HepG2 (cell line): Measurements from ENCODE around the gene P4HB. TPM values are rescaled to one million over a fixed set of nuclear protein-coding genes. Genes with fewer than 3 reads are reported as not detected.
A peak's percentile ranks its signal among the peaks of the same experiment; 100 is the strongest.

ENCODE experiments used
- ARID4A ChIP-seq: sonication (generic); formaldehyde crosslinking; IDR thresholded peaks from 2 replicates; pipeline ENCODE4 v1.5.0; 2020; ENCODE audit warnings: mild to moderate bottlenecking, missing genetic modification reagents, borderline replicate concordance
- CC2D1A ChIP-seq: sonication (generic); formaldehyde crosslinking; IDR thresholded peaks from 2 replicates; pipeline ENCODE4 v1.8.1; 2023; ENCODE audit warnings: mild to moderate bottlenecking, missing genetic modification reagents
- CCDC6 ChIP-seq: sonication (generic); formaldehyde crosslinking; IDR thresholded peaks from 2 replicates; pipeline ENCODE4 v1.8.1; 2022; ENCODE audit warnings: mild to moderate bottlenecking, missing genetic modification reagents, moderate library complexity
- MTF1 ChIP-seq: sonication (generic); formaldehyde crosslinking; IDR thresholded peaks from 2 replicates; pipeline ENCODE4 v1.5.0; 2020; ENCODE audit warnings: missing genetic modification reagents
- NCOA1 ChIP-seq: sonication (generic); formaldehyde crosslinking; IDR thresholded peaks from 2 replicates; pipeline ENCODE4 v1.9.0; 2021; ENCODE audit warnings: missing genetic modification reagents
- NONO ChIP-seq, 2 experiments: fragments of 450-650 bp in 1 of 2; sonication (generic) in 1 of 2; formaldehyde crosslinking in 1 of 2; IDR thresholded peaks in 1 of 2; conservative IDR thresholded peaks in 1 of 2; 2 replicates each; pipeline versions ENCODE4 v1.6.1 to v1.8.0; 2017 to 2022; ENCODE audit warnings: mild to moderate bottlenecking in 1 of 2, missing genetic modification reagents in 1 of 2, moderate library complexity in 1 of 2
- SP1 ChIP-seq, 2 experiments: fragments of 450-650 bp in 1 of 2; sonication (generic) in 1 of 2; formaldehyde crosslinking in 1 of 2; IDR thresholded peaks; 2 replicates each; pipeline versions ENCODE4 v1.4.0 to v1.6.1; 2016 to 2020; ENCODE audit warnings: missing genetic modification reagents in 1 of 2
- polyA plus RNA-seq, 8 experiments: library from polyadenylated mRNA; depleted of rRNA in 3 of 8; stranded (reverse) in 7 of 8; unstranded in 1 of 8; fragments of >200 nt; fragmentation: Illumina TruSeq in 4 of 8; extraction: Trizol in 4 of 8; gene quantifications; 2 replicates each; pipeline versions ENCODE4 v1.2.1 to v1.2.3, GENCODE V29; 2011 to 2016; ENCODE audit warnings: low read depth in 4 of 8, missing spikeins in 1 of 8, mixed read lengths in 1 of 8; ENCODE audit not compliant: insufficient read depth in 1 of 8
- total RNA-seq, 5 experiments: library from RNA; depleted of rRNA; stranded (reverse); fragments of >200 nt; fragmentation: Illumina TruSeq; extraction: Trizol; gene quantifications; 2 replicates each; pipeline ENCODE4 v1.2.3, GENCODE V29; 2016; ENCODE audit warnings: low read depth in 1 of 5
- TF ChIP-seq, protein P1 (sequence below): sonication (generic); formaldehyde crosslinking; IDR thresholded peaks from 2 replicates; pipeline ENCODE4 v1.4.0; 2020; ENCODE audit warnings: mild to moderate bottlenecking, missing genetic modification reagents
- TF ChIP-seq, protein P2 (sequence below): sonication (generic); formaldehyde crosslinking; IDR thresholded peaks from 2 replicates; pipeline ENCODE4 v1.4.0; 2020; ENCODE audit warnings: missing genetic modification reagents, borderline replicate concordance

The P4HB gene
- total and polyA plus RNA-seq, 2 of the 13 experiments (the other 11 are each of a cell fraction or from before 2014, with no cell fraction given): 185 to 782 TPM

DNA sequence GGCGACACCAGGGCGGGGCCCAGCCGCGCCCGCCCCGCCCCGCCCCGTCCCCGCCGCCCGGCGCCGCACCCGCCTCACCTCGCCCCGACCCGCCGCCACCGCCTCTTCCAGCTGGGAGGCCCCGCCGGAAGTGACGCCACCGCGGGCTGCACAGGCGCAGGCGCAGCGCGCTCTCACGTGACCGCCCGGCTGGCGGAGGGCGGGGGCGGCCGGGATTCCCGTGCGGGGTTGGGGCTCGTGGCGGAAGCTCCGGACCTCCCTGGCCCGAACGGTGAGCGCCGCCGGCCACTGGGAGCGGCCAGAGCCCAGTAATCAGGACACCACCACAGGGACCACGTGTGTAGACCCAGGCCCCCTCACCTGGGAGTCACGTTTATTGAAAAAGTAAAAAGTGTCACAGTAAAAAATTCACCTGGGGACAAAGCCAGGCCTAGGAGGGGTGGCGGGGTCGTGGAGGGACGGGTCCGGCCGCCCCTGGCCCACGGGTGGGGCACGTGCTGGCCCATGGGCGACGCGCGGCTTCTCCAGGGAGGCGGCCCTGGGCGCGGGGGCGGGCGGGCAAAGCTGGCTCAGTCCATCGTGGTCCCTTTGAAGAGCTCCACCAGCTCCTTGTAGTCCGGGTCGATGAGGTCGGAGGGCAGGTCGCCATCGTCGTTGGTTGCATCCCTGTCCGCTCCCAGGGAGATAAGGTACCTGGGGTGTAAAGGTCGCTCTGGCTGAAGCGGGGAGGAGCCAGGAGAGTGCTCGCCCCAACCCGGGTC is 27.0 kb downstream of the P4HB start, which contains the start of gene MCRIP1 (continued):
- TF ChIP-seq ARID4A (CRISPR knock-in tag) (peak; percentile 77), SP1 (IDR thresholded peaks at IDR 0.05) (no peak), SP1 (CRISPR knock-in tag; IDR thresholded peaks at IDR 0.05) (peak; percentile 45), NONO (IDR thresholded peaks at IDR 0.05) (no peak), NONO (CRISPR knock-in tag; conservative IDR thresholded peaks at IDR 0.05) (peak; percentile 85), CCDC6 (CRISPR knock-in tag) (peak; percentile 88; the same call in 1 of the 2 replicates), CC2D1A (no peak), MTF1 (CRISPR knock-in tag) (peak; percentile 50; the same call in 1 of the 2 replicates), NCOA1 (CRISPR knock-in tag) (peak; percentile 97)
- TF ChIP-seq, protein P1, sequence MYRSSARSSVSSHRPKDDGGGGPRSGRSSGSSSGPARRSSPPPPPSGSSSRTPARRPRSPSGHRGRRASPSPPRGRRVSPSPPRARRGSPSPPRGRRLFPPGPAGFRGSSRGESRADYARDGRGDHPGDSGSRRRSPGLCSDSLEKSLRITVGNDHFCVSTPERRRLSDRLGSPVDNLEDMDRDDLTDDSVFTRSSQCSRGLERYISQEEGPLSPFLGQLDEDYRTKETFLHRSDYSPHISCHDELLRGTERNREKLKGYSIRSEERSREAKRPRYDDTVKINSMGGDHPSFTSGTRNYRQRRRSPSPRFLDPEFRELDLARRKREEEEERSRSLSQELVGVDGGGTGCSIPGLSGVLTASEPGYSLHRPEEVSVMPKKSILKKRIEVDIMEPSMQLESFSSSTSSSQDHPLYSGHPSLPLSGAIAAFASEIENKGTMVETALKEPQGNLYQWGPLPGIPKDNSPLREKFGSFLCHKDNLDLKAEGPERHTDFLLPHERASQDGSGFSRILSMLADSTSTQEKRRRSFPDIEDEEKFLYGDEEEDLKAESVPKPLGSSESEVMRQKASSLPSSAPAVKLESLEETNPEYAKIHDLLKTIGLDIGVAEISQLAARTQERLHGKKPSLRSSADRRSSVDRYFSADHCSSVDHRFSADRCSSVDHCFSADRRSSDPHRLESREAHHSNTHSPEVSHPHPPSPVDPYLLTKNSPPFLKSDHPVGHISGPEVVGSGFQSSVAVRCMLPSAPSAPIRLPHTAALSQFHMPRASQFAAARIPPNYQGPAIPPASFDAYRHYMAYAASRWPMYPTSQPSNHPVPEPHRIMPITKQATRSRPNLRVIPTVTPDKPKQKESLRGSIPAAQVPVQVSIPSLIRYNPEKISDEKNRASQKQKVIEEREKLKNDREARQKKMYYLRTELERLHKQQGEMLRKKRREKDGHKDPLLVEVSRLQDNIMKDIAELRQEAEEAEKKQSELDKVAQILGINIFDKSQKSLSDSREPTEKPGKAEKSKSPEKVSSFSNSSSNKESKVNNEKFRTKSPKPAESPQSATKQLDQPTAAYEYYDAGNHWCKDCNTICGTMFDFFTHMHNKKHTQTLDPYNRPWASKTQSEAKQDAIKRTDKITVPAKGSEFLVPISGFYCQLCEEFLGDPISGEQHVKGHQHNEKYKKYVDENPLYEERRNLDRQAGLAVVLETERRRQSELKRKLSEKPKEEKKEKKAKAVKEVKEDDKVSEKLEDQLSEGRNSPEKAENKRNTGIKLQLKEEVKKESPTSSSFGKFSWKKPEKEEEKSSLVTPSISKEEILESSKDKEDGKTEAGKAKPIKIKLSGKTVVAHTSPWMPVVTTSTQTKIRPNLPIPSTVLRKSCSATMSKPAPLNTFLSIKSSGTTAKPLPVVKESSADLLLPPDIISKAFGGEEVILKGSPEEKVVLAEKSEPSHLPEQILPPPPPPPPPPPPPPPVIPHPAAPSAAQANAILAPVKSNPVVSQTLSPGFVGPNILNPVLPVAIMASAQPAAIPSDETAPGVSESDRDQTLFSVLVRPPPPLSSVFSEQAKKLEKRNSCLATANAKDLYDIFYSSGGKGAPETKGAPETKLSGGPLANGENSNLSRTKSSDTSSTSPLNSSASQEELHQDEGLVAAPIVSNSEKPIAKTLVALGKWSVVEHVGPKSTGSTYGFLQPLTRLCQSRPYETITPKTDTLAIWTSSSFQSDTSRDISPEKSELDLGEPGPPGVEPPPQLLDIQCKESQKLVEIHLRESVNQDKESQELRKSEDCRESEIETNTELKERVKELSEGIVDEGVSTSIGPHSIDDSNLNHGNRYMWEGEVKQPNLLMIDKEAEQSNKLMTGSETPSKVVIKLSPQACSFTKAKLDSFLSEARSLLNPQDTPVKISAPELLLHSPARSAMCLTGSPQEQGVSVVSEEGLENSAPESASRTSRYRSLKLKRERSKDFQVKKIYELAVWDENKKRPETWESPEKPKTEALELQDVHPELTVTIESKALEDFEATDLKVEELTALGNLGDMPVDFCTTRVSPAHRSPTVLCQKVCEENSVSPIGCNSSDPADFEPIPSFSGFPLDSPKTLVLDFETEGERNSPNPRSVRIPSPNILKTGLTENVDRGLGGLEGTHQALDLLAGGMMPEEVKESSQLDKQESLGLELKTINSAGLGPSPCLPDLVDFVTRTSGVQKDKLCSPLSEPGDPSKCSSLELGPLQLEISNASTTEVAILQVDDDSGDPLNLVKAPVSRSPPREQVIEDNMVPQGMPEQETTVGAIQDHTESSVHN (CRISPR knock-in tag): peak; percentile 83; the same call in 1 of the 2 replicates
- TF ChIP-seq, protein P2, sequence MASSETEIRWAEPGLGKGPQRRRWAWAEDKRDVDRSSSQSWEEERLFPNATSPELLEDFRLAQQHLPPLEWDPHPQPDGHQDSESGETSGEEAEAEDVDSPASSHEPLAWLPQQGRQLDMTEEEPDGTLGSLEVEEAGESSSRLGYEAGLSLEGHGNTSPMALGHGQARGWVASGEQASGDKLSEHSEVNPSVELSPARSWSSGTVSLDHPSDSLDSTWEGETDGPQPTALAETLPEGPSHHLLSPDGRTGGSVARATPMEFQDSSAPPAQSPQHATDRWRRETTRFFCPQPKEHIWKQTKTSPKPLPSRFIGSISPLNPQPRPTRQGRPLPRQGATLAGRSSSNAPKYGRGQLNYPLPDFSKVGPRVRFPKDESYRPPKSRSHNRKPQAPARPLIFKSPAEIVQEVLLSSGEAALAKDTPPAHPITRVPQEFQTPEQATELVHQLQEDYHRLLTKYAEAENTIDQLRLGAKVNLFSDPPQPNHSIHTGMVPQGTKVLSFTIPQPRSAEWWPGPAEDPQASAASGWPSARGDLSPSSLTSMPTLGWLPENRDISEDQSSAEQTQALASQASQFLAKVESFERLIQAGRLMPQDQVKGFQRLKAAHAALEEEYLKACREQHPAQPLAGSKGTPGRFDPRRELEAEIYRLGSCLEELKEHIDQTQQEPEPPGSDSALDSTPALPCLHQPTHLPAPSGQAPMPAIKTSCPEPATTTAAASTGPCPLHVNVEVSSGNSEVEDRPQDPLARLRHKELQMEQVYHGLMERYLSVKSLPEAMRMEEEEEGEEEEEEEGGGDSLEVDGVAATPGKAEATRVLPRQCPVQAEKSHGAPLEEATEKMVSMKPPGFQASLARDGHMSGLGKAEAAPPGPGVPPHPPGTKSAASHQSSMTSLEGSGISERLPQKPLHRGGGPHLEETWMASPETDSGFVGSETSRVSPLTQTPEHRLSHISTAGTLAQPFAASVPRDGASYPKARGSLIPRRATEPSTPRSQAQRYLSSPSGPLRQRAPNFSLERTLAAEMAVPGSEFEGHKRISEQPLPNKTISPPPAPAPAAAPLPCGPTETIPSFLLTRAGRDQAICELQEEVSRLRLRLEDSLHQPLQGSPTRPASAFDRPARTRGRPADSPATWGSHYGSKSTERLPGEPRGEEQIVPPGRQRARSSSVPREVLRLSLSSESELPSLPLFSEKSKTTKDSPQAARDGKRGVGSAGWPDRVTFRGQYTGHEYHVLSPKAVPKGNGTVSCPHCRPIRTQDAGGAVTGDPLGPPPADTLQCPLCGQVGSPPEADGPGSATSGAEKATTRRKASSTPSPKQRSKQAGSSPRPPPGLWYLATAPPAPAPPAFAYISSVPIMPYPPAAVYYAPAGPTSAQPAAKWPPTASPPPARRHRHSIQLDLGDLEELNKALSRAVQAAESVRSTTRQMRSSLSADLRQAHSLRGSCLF (CRISPR knock-in tag): 0 out of 2 replicates have a peak, but pooled peaks have one; percentile 36
